Body of pancreas (tissue), 4 donors: ENCODE results near the gene ITIH4. TPM values are rescaled to one million over a fixed set of nuclear protein-coding genes. Genes with fewer than 3 reads are reported as not detected.

Source experiments
- ATAC-seq: fragments of 150-250 bp; one replicate; pipeline ENCODE4 v1.9.1; 2016
- DNase-seq, 4 donors: peaks; one replicate each; pipeline ENCODE4 v3.0.0-alpha.2; 2019
- H3K27ac ChIP-seq, 4 donors: fragments of 200-600 bp; sonication (generic); 1 replicate in 3 of 4; 2 replicates in 1 of 4; pipeline versions ENCODE4 v1.5.1 to v1.6.1; 2016 to 2019; ENCODE audit warnings: mild to moderate bottlenecking in 1 of 4, mixed read lengths in 1 of 4, moderate library complexity in 1 of 4
- H3K27me3 ChIP-seq, 2 donors: fragments of 200-600 bp; sonication (generic); one replicate each; pipeline ENCODE4 v1.6.0; 2016; ENCODE audit warnings: mild to moderate bottlenecking in 1 of 2
- H3K36me3 ChIP-seq, 2 donors: fragments of 200-600 bp; sonication (generic); replicated peaks in 1 of 2; 2 replicates each; pipeline ENCODE4 v1.5.1; 2016; ENCODE audit warnings: low read depth in 2 of 2; ENCODE audit not compliant: insufficient read depth in 1 of 2
- H3K4me1 ChIP-seq: fragments of 200-600 bp; sonication (generic); one replicate; pipeline ENCODE4 v1.6.0; 2016
- H3K4me3 ChIP-seq, 2 donors: fragments of 200-600 bp; sonication (generic); 1 replicate in 1 of 2; 2 replicates in 1 of 2; pipeline ENCODE4 v1.5.1; 2016 to 2019
- H3K9me3 ChIP-seq, 3 donors: fragments of 200-600 bp; sonication (generic); 1 replicate in 2 of 3; 2 replicates in 1 of 3; pipeline ENCODE4 v1.5.1; 2016
- POLR2A ChIP-seq, 3 donors: fragments of 450-650 bp; IDR thresholded peaks; one replicate each; pipeline ENCODE4 v1.6.1; 2016; ENCODE audit warnings: antibody characterized with exemption in 3 of 3, mild to moderate bottlenecking in 2 of 3
- WGBS, 2 donors: methylation state at CpG; one replicate each; pipeline ENCODE4 v1.1.5; 2017; 5-methylcytosine and 5-hydroxymethylcytosine counted together
- intact Hi-C: fragments of 100-400 bp; cut with DNase I; formaldehyde crosslinking; loops from one replicate; pipeline ENCODE4 v1.15.1; 2023
- total RNA-seq, 2 donors: library from RNA; depleted of rRNA; stranded (reverse); fragments of >200 nt; gene quantifications; one replicate each; pipeline ENCODE4 v1.1.0, GENCODE V29; 2016
- TF ChIP-seq, protein P1 (sequence below), 7 experiments: fragments of 450-650 bp in 4 of 7; fragments of 200-600 bp in 3 of 7; sonication (generic) in 3 of 7; IDR thresholded peaks; one replicate each; pipeline ENCODE4 v1.5.1; 2016 to 2019; ENCODE audit warnings: antibody characterized with exemption in 7 of 7

ITIH4 gene
- total RNA-seq, 2 donors from 2014 or later: 60.7 to 86.7 TPM

GRCh38 chr3:52871761-52872160, 41.3 kb upstream of the ITIH4 start:
- intact Hi-C loops: no loop called here
- peaks cover 8% of the 10 kb centered on the region for H3K4me1 ChIP-seq
- no peaks in the 10 kb centered on the region for H3K9me3 ChIP-seq
- no peak overlapping the region for H3K27ac ChIP-seq
- ATAC-seq (no peak), DNase-seq (no peak)
- TF ChIP-seq POLR2A (IDR thresholded peaks at IDR 0.05): no peak
- TF ChIP-seq, protein P1, sequence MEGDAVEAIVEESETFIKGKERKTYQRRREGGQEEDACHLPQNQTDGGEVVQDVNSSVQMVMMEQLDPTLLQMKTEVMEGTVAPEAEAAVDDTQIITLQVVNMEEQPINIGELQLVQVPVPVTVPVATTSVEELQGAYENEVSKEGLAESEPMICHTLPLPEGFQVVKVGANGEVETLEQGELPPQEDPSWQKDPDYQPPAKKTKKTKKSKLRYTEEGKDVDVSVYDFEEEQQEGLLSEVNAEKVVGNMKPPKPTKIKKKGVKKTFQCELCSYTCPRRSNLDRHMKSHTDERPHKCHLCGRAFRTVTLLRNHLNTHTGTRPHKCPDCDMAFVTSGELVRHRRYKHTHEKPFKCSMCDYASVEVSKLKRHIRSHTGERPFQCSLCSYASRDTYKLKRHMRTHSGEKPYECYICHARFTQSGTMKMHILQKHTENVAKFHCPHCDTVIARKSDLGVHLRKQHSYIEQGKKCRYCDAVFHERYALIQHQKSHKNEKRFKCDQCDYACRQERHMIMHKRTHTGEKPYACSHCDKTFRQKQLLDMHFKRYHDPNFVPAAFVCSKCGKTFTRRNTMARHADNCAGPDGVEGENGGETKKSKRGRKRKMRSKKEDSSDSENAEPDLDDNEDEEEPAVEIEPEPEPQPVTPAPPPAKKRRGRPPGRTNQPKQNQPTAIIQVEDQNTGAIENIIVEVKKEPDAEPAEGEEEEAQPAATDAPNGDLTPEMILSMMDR (IDR thresholded peaks at IDR 0.05): no peak
- 68 to 71% methylated on average over 9 of the region's 9 CpGs for WGBS, 2 donors
- H3K36me3 ChIP-seq: no peaks in the 10 kb centered on the region
- no peaks in the 10 kb centered on the region for H3K27me3 ChIP-seq
- no peak overlapping the region for H3K4me3 ChIP-seq

DNA sequence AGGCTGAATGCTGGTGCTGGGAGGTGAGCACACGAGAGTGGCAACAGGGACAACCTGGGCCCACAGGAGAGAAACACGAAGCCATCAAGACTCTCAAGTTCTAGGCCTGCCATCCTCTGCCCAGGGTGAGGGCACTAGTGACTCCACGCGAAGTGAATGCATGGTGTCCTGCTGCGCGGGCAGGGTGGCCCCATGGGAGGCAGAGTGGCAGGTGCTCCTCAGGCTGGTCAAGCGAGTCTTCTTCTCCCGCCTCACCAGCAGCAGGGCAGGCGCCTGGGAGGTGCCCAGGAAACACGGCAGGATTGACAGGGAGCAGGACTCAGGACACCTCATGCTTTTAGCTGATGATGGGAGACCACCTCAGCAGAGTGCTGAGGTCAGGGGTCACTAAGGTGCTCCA, 40.0 kb upstream of the ITIH4 start:
- Histone ChIP-seq H3K4me1 (peaks cover 8% of the 10 kb centered on the region), H3K4me3 (no peak overlapping the region), H3K27me3 (no peaks in the 10 kb centered on the region), H3K36me3 (no peaks in the 10 kb centered on the region), H3K27ac (no peak overlapping the region), H3K9me3 (no peaks in the 10 kb centered on the region)
- intact Hi-C loops: no loop called here
- ATAC-seq (no peak), DNase-seq (no peak)
- WGBS, 2 donors: 92 to 93% methylated on average over 4 to 10 of the region's 10 CpGs
- TF ChIP-seq, protein P1 (IDR thresholded peaks at IDR 0.05): no peak
- TF ChIP-seq POLR2A (IDR thresholded peaks at IDR 0.05): no peak

GRCh38 chr3:52866427-52866826, 36.0 kb upstream of the ITIH4 start:
- intact Hi-C loops: no loop called here
- Histone ChIP-seq H3K27me3 (no peaks in the 10 kb centered on the region), H3K9me3 (no peaks in the 10 kb centered on the region), H3K4me3 (no peak overlapping the region), H3K36me3 (no peaks in the 10 kb centered on the region), H3K4me1 (peaks cover 4% of the 10 kb centered on the region), H3K27ac (no peak overlapping the region)
- ATAC-seq (no peak), DNase-seq (no peak)
- WGBS, 2 donors: 93 to 95% methylated on average over 12 of the region's 12 CpGs
- TF ChIP-seq POLR2A (IDR thresholded peaks at IDR 0.05): no peak
- TF ChIP-seq, protein P1 (IDR thresholded peaks at IDR 0.05): no peak

DNA sequence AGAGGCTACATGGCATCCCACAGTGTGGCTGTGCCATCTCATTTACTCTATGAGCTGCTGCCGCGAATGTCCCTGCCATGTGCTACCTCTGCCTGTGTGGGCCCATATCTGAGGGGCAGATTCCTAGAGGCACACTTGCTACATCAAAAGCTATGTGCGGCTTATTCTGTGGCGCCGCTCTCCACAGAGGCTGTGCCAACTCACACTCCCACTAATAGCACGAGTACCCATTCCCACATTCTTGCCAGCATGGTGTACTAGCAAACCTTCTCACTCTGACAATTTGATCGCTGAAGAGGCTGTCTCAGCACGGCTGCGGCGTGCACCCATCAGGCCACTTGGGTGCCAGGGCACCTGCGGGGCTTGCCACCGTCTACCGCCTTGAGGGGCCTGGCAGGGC, 35.5 kb upstream of the ITIH4 start:
- 93 to 99% methylated on average over 11 to 13 of the region's 13 CpGs for WGBS, 2 donors
- ATAC-seq (no peak), DNase-seq (no peak)
- Histone ChIP-seq H3K9me3 (no peaks in the 10 kb centered on the region), H3K27me3 (no peaks in the 10 kb centered on the region), H3K27ac (no peak overlapping the region), H3K4me3 (no peak overlapping the region), H3K4me1 (peaks cover 4% of the 10 kb centered on the region), H3K36me3 (no peaks in the 10 kb centered on the region)
- TF ChIP-seq, protein P1 (IDR thresholded peaks at IDR 0.05): no peak
- TF ChIP-seq POLR2A (IDR thresholded peaks at IDR 0.05): no peak
- intact Hi-C loops: no loop called here

DNA sequence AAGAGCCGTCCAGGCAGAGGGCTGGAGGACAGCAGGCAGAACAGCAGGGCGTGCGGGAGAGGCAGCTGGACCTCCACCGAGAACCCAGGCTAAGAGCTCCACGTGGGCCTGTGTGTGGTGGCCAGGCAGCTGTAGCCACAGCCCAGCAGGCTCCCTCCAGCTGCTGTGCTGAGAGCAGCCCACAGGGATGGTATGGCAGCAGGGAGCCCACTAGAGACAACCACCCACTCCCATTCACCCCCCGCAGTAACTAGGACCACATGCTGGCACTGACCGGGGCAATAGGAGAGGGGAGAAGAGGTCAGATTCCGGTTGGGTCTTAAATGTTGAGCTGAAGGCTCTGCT, 29.9 kb upstream of the ITIH4 start:
- 85 to 87% methylated on average over 8 of the region's 8 CpGs for WGBS, 2 donors
- no peak for DNase-seq
- no peak for ATAC-seq

More for the DNA sequence above, 29.9 kb upstream of the ITIH4 start:
- no peaks in the 10 kb centered on the region for H3K36me3 ChIP-seq
- peaks cover 10% of the 10 kb centered on the region for H3K4me1 ChIP-seq
- intact Hi-C loops: no loop called here
- TF ChIP-seq, protein P1 (IDR thresholded peaks at IDR 0.05): no peak
- no peak for TF ChIP-seq POLR2A (IDR thresholded peaks at IDR 0.05)
- no peak overlapping the region for H3K27ac ChIP-seq
- H3K4me3 ChIP-seq: no peak overlapping the region
- no peaks in the 10 kb centered on the region for H3K27me3 ChIP-seq
- no peaks in the 10 kb centered on the region for H3K9me3 ChIP-seq
